ENCODE results near the gene CCNT2. TPM values are rescaled to one million over a fixed set of nuclear protein-coding genes. Genes with fewer than 3 reads are reported as not detected.

Gene CCNT2
- total RNA-seq, 1 experiment from 2014 or later = 41.7 TPM

DNA sequence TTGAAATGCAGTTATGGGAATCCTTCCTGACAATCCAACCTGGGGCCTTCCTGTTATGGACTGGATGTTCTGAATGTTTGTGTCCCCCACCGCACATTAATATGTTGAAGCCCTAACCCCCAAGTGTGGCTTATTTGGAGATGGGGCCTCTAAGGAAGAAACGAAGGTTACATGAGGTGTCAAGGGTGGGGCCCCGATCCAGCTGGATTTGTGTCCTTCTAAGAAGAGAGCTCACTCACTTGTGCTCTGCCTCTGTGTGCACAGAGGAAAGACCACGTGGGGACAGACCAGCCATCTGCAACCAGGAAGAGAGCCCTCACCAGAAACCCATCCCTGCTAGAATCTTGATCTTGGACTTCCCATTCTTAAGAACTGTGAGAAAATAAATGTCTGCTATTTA, 84.2 kb downstream of the CCNT2 start:
- intact Hi-C loops (cut with micrococcal nuclease; ENCODE audit: unreplicated experiment) = loop anchor here (5.0 to 10.0 kb wide), 3 partner anchors 262 to 594 kb away; no protein-coding TSS in a partner anchor
- ChIA-PET POLR2A (ENCODE audit: low non-redundant PET) (no interaction called here), CTCF (interaction anchor here (1.1 to 1.9 kb wide), 2 partner anchors 14 to 708 kb away, joined by 3 to 20 read pairs; no protein-coding TSS in a partner anchor)
- Histone ChIP-seq H3K4me1 (ENCODE audit: insufficient read depth, low read length, poor library complexity, severe bottlenecking) (no peaks in the 10 kb centered on the region), H3K27me3 (replicated peaks; ENCODE audit: insufficient read depth, low read depth, low read length, poor library complexity) (peaks cover 5% of the 10 kb centered on the region), H3K36me3 (ENCODE audit: insufficient read depth, low read length, poor library complexity, severe bottlenecking) (no peaks in the 10 kb centered on the region), H3K9me3 (ENCODE audit: low read depth, low read length, poor library complexity, severe bottlenecking) (no peaks in the 10 kb centered on the region), H3K4me3 (ENCODE audit: low read depth, low read length, poor library complexity, severe bottlenecking) (no peak overlapping the region), H3K27ac (ENCODE audit: low read depth, low read length, poor library complexity, severe bottlenecking) (no peak overlapping the region)
- TF ChIP-seq EZH2 (IDR thresholded peaks at IDR 0.05; ENCODE audit: borderline replicate concordance, low read depth, low read length, poor library complexity, severe bottlenecking) = no peak
- no TSS peak for BruUV-seq (replicated peaks)
- no peak for DNase-seq (ENCODE audit: low spot score)

DNA sequence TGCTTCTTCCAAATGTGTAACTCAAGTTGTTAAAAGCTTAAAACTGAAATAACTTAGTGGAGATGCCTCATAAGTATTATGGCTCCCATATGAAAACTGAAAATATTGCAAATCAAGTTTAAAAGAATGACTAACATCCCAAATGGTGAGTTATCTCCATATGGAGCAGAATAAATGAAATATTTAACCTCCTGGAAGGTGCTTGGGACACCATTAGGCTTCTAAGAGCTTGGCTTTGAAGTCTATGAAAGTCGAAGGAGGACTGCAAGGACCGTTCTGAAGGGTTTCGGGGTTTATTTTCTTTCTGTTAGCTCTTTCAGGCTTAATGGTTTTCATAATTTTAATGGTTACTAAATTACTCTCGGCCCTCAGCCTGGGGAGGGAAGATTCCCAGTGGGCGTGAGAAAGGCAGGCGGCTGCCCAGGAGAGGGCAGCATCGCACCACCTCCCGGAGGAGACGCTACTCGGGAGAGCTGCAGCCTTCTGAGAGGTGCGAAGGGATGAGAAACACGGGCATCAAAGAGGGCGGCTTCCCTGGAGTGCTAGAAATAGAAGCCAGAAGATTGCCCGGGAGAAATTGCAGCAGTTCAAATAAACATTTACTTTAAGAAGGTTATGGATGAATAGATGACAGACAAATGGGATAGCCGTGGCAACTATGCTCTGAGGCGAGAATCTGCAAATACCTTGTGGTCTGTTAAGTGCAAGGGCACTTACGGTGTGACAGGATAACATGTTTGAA, 85.6 kb downstream of the CCNT2 start:
- POLR2A ChIA-PET (ENCODE audit: low non-redundant PET) = no interaction called here
- DNase-seq (ENCODE audit: low spot score) = peak; percentile 83

DNA sequence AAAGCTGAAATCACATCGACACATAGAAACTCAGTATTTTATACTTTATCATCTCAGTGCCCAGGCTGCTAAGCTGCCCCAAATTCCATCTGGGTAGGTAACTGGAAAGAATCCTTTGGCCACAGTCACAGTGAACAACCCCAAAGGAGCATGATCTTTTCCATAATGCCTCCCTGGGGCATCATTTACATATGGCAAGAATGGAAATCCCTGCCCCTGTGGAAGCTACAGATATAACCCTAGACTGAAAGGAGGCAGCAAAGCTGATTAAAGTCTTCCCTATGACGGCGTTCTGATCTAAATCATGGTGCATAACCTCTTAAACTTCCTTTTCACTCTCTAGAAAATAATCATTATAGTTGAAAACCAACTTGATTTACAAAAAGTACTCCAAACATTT, 87.1 kb downstream of the CCNT2 start:
- DNase-seq (ENCODE audit: low spot score) = no peak
- BruUV-seq (replicated peaks) = no TSS peak
- no peak for TF ChIP-seq EZH2 (IDR thresholded peaks at IDR 0.05; ENCODE audit: borderline replicate concordance, low read depth, low read length, poor library complexity, severe bottlenecking)
- TF ChIP-seq, protein P1, sequence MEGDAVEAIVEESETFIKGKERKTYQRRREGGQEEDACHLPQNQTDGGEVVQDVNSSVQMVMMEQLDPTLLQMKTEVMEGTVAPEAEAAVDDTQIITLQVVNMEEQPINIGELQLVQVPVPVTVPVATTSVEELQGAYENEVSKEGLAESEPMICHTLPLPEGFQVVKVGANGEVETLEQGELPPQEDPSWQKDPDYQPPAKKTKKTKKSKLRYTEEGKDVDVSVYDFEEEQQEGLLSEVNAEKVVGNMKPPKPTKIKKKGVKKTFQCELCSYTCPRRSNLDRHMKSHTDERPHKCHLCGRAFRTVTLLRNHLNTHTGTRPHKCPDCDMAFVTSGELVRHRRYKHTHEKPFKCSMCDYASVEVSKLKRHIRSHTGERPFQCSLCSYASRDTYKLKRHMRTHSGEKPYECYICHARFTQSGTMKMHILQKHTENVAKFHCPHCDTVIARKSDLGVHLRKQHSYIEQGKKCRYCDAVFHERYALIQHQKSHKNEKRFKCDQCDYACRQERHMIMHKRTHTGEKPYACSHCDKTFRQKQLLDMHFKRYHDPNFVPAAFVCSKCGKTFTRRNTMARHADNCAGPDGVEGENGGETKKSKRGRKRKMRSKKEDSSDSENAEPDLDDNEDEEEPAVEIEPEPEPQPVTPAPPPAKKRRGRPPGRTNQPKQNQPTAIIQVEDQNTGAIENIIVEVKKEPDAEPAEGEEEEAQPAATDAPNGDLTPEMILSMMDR (conservative IDR thresholded peaks at IDR 0.05; ENCODE audit: low read depth, low read length) = no peak
- Histone ChIP-seq H3K36me3 (ENCODE audit: insufficient read depth, low read length, poor library complexity, severe bottlenecking) (no peaks in the 10 kb centered on the region), H3K9me3 (ENCODE audit: low read depth, low read length, poor library complexity, severe bottlenecking) (no peaks in the 10 kb centered on the region), H3K4me3 (ENCODE audit: low read depth, low read length, poor library complexity, severe bottlenecking) (no peak overlapping the region), H3K27ac (ENCODE audit: low read depth, low read length, poor library complexity, severe bottlenecking) (no peak overlapping the region), H3K27me3 (replicated peaks; ENCODE audit: insufficient read depth, low read depth, low read length, poor library complexity) (no peaks in the 10 kb centered on the region), H3K4me1 (ENCODE audit: insufficient read depth, low read length, poor library complexity, severe bottlenecking) (no peaks in the 10 kb centered on the region)
- POLR2A ChIA-PET (ENCODE audit: low non-redundant PET) = no interaction called here
- intact Hi-C loops (cut with micrococcal nuclease; ENCODE audit: unreplicated experiment) = loop anchor here (10.0 kb wide), 2 partner anchors 259 to 459 kb away; no protein-coding TSS in a partner anchor
- CTCF ChIA-PET = interaction anchor here (1.5 kb wide), 1 partner anchor 704 kb away, joined by 5 read pairs; no protein-coding TSS in a partner anchor

More for the DNA sequence above, 85.6 kb downstream of the CCNT2 start:
- CTCF ChIA-PET = interaction anchor here (0.6 to 2.1 kb wide), 6 partner anchors 15 to 1902 kb away, joined by 3 to 20 read pairs (median 6); no protein-coding TSS in a partner anchor
- intact Hi-C loops (cut with micrococcal nuclease; ENCODE audit: unreplicated experiment) = loop anchor here (1.0 to 10.0 kb wide), 5 partner anchors 261 to 793 kb away; no protein-coding TSS in a partner anchor
- H3K9me3 ChIP-seq (ENCODE audit: low read depth, low read length, poor library complexity, severe bottlenecking) = no peaks in the 10 kb centered on the region
- H3K27me3 ChIP-seq (replicated peaks; ENCODE audit: insufficient read depth, low read depth, low read length, poor library complexity) = peaks cover 5% of the 10 kb centered on the region
- no peak overlapping the region for H3K27ac ChIP-seq (ENCODE audit: low read depth, low read length, poor library complexity, severe bottlenecking)
- H3K4me1 ChIP-seq (ENCODE audit: insufficient read depth, low read length, poor library complexity, severe bottlenecking) = no peaks in the 10 kb centered on the region
- H3K36me3 ChIP-seq (ENCODE audit: insufficient read depth, low read length, poor library complexity, severe bottlenecking) = no peaks in the 10 kb centered on the region
- BruUV-seq (replicated peaks) = no TSS peak
- no peak overlapping the region for H3K4me3 ChIP-seq (ENCODE audit: low read depth, low read length, poor library complexity, severe bottlenecking)
- TF ChIP-seq, protein P1 (conservative IDR thresholded peaks at IDR 0.05; ENCODE audit: low read depth, low read length) = peak; percentile 97
- no peak for TF ChIP-seq EZH2 (IDR thresholded peaks at IDR 0.05; ENCODE audit: borderline replicate concordance, low read depth, low read length, poor library complexity, severe bottlenecking)

Other genes starting within 250 kb of the CCNT2 start
- not detected in 2 replicates for gene TMEM163, start 199.8 kb upstream of the CCNT2 start, total RNA-seq (2021)
- not detected in 2 replicates for gene ACMSD, start 80.2 kb upstream of the CCNT2 start, total RNA-seq (2021)
- gene MAP3K19, start 128.6 kb downstream of the CCNT2 start, total RNA-seq (2021) = not detected in 2 replicates
- gene RAB3GAP1, start 133.5 kb downstream of the CCNT2 start, total RNA-seq (2021) = 38.9 and 39.8 TPM in 2 replicates